ENCODE data around the gene TMEM129. TPM values are rescaled to one million over a fixed set of nuclear protein-coding genes. Genes with fewer than 3 reads are reported as not detected.
"Not testable (repeated sequence)": the region's sequence is repeated elsewhere in the genome, so short reads cannot be mapped to it uniquely, and the experiment has no call there.

TMEM129 gene
- total RNA-seq, 1 experiment from 2014 or later, result 41.2 TPM

GRCh38 chr4:1675136-1675801 is 45.9 kb downstream of the TMEM129 start:
- H3F3A ChIP-seq (ENCODE audit: insufficient read depth, low read depth), result no peaks in the 10 kb centered on the region
- POLR2A ChIA-PET (ENCODE audit: unreplicated experiment), result no interaction called here
- peaks cover 6% of the 10 kb centered on the region; the same call in 1 of the 2 replicates for H3K27me3 ChIP-seq (ENCODE audit: insufficient read depth, low read depth)
- BruUV-seq (replicated peaks), result no TSS peak
- no peaks in the 10 kb centered on the region for H3K4me1 ChIP-seq (replicated peaks; ENCODE audit: insufficient read depth)
- no peaks in the 10 kb centered on the region for H4K20me1 ChIP-seq (ENCODE audit: insufficient read depth)
- TF ChIP-seq CTCF (conservative IDR thresholded peaks at IDR 0.05) (no peak), EZH2 (IDR thresholded peaks at IDR 0.05; ENCODE audit: low read depth) (no peak)
- no peaks in the 10 kb centered on the region for H3K79me2 ChIP-seq (ENCODE audit: low read depth)
- H3K36me3 ChIP-seq (ENCODE audit: low read depth), result no peaks in the 10 kb centered on the region
- H3K4me3 ChIP-seq, result no peak overlapping the region
- no peak overlapping the region for H3K27ac ChIP-seq
- H3K4me2 ChIP-seq, result no peak overlapping the region
- intact Hi-C loops (cut with micrococcal nuclease; ENCODE audit: unreplicated experiment), result no loop called here
- DNase-seq, result no peak
- CTCF ChIA-PET, result no interaction called here
- no peaks in the 10 kb centered on the region for H3K9me2 ChIP-seq (ENCODE audit: insufficient read depth)
- no peaks in the 10 kb centered on the region for H3K9me3 ChIP-seq (ENCODE audit: insufficient read depth, low read depth)
- H2AFZ ChIP-seq, result no peak overlapping the region

GRCh38 chr4:1674682-1675081 is 46.4 kb downstream of the TMEM129 start:
- TF ChIP-seq CTCF (conservative IDR thresholded peaks at IDR 0.05) (no peak), EZH2 (IDR thresholded peaks at IDR 0.05; ENCODE audit: low read depth) (no peak)
- H3F3A ChIP-seq (ENCODE audit: insufficient read depth, low read depth), result no peaks in the 10 kb centered on the region
- H3K4me2 ChIP-seq, result no peak overlapping the region
- CTCF ChIA-PET, result no interaction called here
- no TSS peak for BruUV-seq (replicated peaks)
- H3K4me3 ChIP-seq, result no peak overlapping the region
- POLR2A ChIA-PET (ENCODE audit: unreplicated experiment), result no interaction called here
- peaks cover 6% of the 10 kb centered on the region; the same call in 1 of the 2 replicates for H3K27me3 ChIP-seq (ENCODE audit: insufficient read depth, low read depth)
- intact Hi-C loops (cut with micrococcal nuclease; ENCODE audit: unreplicated experiment), result no loop called here
- no peak for DNase-seq
- no peaks in the 10 kb centered on the region for H3K36me3 ChIP-seq (ENCODE audit: low read depth)
- H3K27ac ChIP-seq, result no peak overlapping the region
- no peaks in the 10 kb centered on the region for H3K4me1 ChIP-seq (replicated peaks; ENCODE audit: insufficient read depth)
- no peaks in the 10 kb centered on the region for H3K79me2 ChIP-seq (ENCODE audit: low read depth)
- H3K9me2 ChIP-seq (ENCODE audit: insufficient read depth), result no peaks in the 10 kb centered on the region
- no peak overlapping the region for H2AFZ ChIP-seq
- H4K20me1 ChIP-seq (ENCODE audit: insufficient read depth), result no peaks in the 10 kb centered on the region
- no peaks in the 10 kb centered on the region for H3K9me3 ChIP-seq (ENCODE audit: insufficient read depth, low read depth)

GRCh38 chr4:1673671-1674070 is 47.5 kb downstream of the TMEM129 start:
- ChIA-PET CTCF (no interaction called here), POLR2A (ENCODE audit: unreplicated experiment) (no interaction called here)
- BruUV-seq (replicated peaks), result no TSS peak

GRCh38 chr4:1671011-1671410 is 50.1 kb downstream of the TMEM129 start:
- H3K4me3 ChIP-seq; POLR2A ChIA-PET (ENCODE audit: unreplicated experiment); DNase-seq; BruUV-seq (replicated peaks); H3K9me3 ChIP-seq (ENCODE audit: insufficient read depth, low read depth); H2AFZ ChIP-seq; H3K36me3 ChIP-seq (ENCODE audit: low read depth); H3K79me2 ChIP-seq (ENCODE audit: low read depth); H3K4me2 ChIP-seq; H3F3A ChIP-seq (ENCODE audit: insufficient read depth, low read depth); CTCF ChIA-PET; intact Hi-C loops (cut with micrococcal nuclease; ENCODE audit: unreplicated experiment); H4K20me1 ChIP-seq (ENCODE audit: insufficient read depth); H3K27me3 ChIP-seq (ENCODE audit: insufficient read depth, low read depth); H3K9me2 ChIP-seq (ENCODE audit: insufficient read depth); H3K27ac ChIP-seq; H3K4me1 ChIP-seq (replicated peaks; ENCODE audit: insufficient read depth): not testable (repeated sequence)

More at GRCh38 chr4:1673671-1674070, 47.5 kb downstream of the TMEM129 start:
- no peaks in the 10 kb centered on the region for H3F3A ChIP-seq (ENCODE audit: insufficient read depth, low read depth)
- no peak overlapping the region for H3K27ac ChIP-seq
- H3K36me3 ChIP-seq (ENCODE audit: low read depth), result no peaks in the 10 kb centered on the region
- H3K4me3 ChIP-seq, result no peak overlapping the region
- no peaks in the 10 kb centered on the region for H3K4me1 ChIP-seq (replicated peaks; ENCODE audit: insufficient read depth)
- H3K9me2 ChIP-seq (ENCODE audit: insufficient read depth), result no peaks in the 10 kb centered on the region
- no peak overlapping the region for H2AFZ ChIP-seq
- no peak for DNase-seq
- intact Hi-C loops (cut with micrococcal nuclease; ENCODE audit: unreplicated experiment), result no loop called here
- no peak overlapping the region for H3K4me2 ChIP-seq
- H3K27me3 ChIP-seq (ENCODE audit: insufficient read depth, low read depth), result peaks cover 6% of the 10 kb centered on the region; the same call in 1 of the 2 replicates
- H3K9me3 ChIP-seq (ENCODE audit: insufficient read depth, low read depth), result no peaks in the 10 kb centered on the region
- no peaks in the 10 kb centered on the region for H3K79me2 ChIP-seq (ENCODE audit: low read depth)
- TF ChIP-seq EZH2 (IDR thresholded peaks at IDR 0.05; ENCODE audit: low read depth), result no peak
- no peak for TF ChIP-seq CTCF (conservative IDR thresholded peaks at IDR 0.05)
- H4K20me1 ChIP-seq (ENCODE audit: insufficient read depth), result no peaks in the 10 kb centered on the region

Measured in PC-9 (cell line).